K562 (cell line): ENCODE measurements around the gene CABLES1. TPM values are rescaled to one million over a fixed set of nuclear protein-coding genes. Genes with fewer than 3 reads are reported as not detected.
"Not testable (repeated sequence)": the region's sequence is repeated elsewhere in the genome, so short reads cannot be mapped to it uniquely, and the experiment has no call there.

ENCODE experiments used
- ATAC-seq: fragments of 200-7000 bp; cut with Tn5 transposase; 3 replicates; pipeline ENCODE4 v1.9.1; 2020; ENCODE audit warnings: moderate library complexity
- BruUV-seq: library from RNA; stranded (reverse); fragments of 400-500 nt; replicated peaks from 2 replicates; lab custom pipeline; 2021; lab: Mats Ljungman, UMichigan
- CTCF ChIA-PET: fragments of 300-600 bp; formaldehyde crosslinking; extraction: SDS; loops from one replicate; lab custom pipeline; 2021; ENCODE audit warnings: low intra/inter-chr PET ratio; lab: Yijun Ruan, JAX
- POLR2A ChIA-PET: fragments of 300-600, 350-650 bp; sonication (Branson Sonifier 250); formaldehyde crosslinking; extraction: SDS; loops from one replicate; lab custom pipeline; 2021; ENCODE audit warnings: antibody characterized with exemption, inconsistent platforms; lab: Yijun Ruan, JAX
- DNase-seq, 4 experiments: peaks; one replicate each; pipeline versions ENCODE4 v3.0.0 to v3.0.0-alpha.2; 2011 to 2018; ENCODE audit warnings: low spot score in 3 of 4, mixed read lengths in 3 of 4; ENCODE audit errors: extremely low read depth in 1 of 4
- FAIRE-seq: peaks from 2 replicates; lab custom pipeline; 2011; peaks lifted over from hg19 to GRCh38; lab: Jason Lieb, UNC
- H2AFZ ChIP-seq: 2 replicates; pipeline ENCODE4 v1.6.0; 2011; ENCODE audit warnings: low read depth, low read length, control low read depth, inconsistent platforms
- H3K27ac ChIP-seq: fragments of 200-600 bp; 3 replicates; pipeline ENCODE4 v1.8.0; 2011; ENCODE audit warnings: low read depth, mild to moderate bottlenecking, control low read depth, inconsistent platforms, low read length, moderate library complexity, mixed read lengths; ENCODE audit errors: extremely low read depth
- H3K27me3 ChIP-seq, 2 experiments: fragments of 300-600 bp in 1 of 2; 2 replicates in 1 of 2; 3 replicates in 1 of 2; pipeline versions ENCODE4 v1.6.0 to v1.8.0; 2011; ENCODE audit warnings: inconsistent platforms in 2 of 2, low read length in 2 of 2, mild to moderate bottlenecking in 1 of 2, mixed read lengths in 1 of 2, moderate library complexity in 1 of 2; ENCODE audit not compliant: control insufficient read depth in 2 of 2, insufficient read depth in 2 of 2
- H3K36me3 ChIP-seq: fragments of 300-600 bp; 3 replicates; pipeline ENCODE4 v1.8.0; 2011; ENCODE audit warnings: mild to moderate bottlenecking, low read length, inconsistent platforms; ENCODE audit not compliant: control insufficient read depth, insufficient read depth
- H3K4me1 ChIP-seq, 2 experiments: fragments of 200-600 bp in 1 of 2; replicated peaks in 1 of 2; 2 replicates in 1 of 2; 3 replicates in 1 of 2; pipeline versions ENCODE4 v1.5.1 to v1.8.0; 2011; ENCODE audit warnings: inconsistent platforms in 2 of 2, low read length in 2 of 2, mild to moderate bottlenecking in 1 of 2, mixed read lengths in 1 of 2, moderate library complexity in 1 of 2; ENCODE audit not compliant: control insufficient read depth in 2 of 2, insufficient read depth in 2 of 2
- H3K4me2 ChIP-seq: 2 replicates; pipeline ENCODE4 v1.6.1; 2011; ENCODE audit warnings: low read length, control low read depth, inconsistent platforms, mixed read lengths; ENCODE audit not compliant: insufficient read depth
- H3K4me3 ChIP-seq: fragments of 200-600 bp; sonication (generic), shearing (Covaris generic); 2 replicates; pipeline ENCODE4 v1.5.1; 2016; ENCODE audit warnings: control low read depth, inconsistent platforms
- H3K79me2 ChIP-seq: fragments of 200-600 bp; 3 replicates; pipeline ENCODE4 v1.8.0; 2011; ENCODE audit warnings: low read length, inconsistent platforms; ENCODE audit not compliant: control insufficient read depth, insufficient read depth
- H3K9ac ChIP-seq, 2 experiments: 2 replicates each; pipeline versions ENCODE4 v1.6.0 to v1.6.1; 2011; ENCODE audit warnings: low read depth in 2 of 2, low read length in 2 of 2, control low read depth in 1 of 2, inconsistent platforms in 1 of 2, mild to moderate bottlenecking in 1 of 2, mixed read lengths in 1 of 2; ENCODE audit not compliant: insufficient read depth in 1 of 2
- H3K9me1 ChIP-seq: one replicate; pipeline ENCODE4 v1.6.0; 2011; ENCODE audit warnings: inconsistent platforms, mild to moderate bottlenecking, low read length, moderate library complexity; ENCODE audit not compliant: control insufficient read depth, insufficient read depth
- H3K9me3 ChIP-seq: replicated peaks from 2 replicates; pipeline ENCODE4 v1.5.1; 2011; ENCODE audit warnings: low read depth, low read length, inconsistent platforms; ENCODE audit not compliant: control insufficient read depth, insufficient read depth
- H4K20me1 ChIP-seq: replicated peaks from 2 replicates; pipeline ENCODE4 v1.6.1; 2011; ENCODE audit warnings: low read length, inconsistent platforms, mixed read lengths; ENCODE audit not compliant: control insufficient read depth, insufficient read depth
- SRSF7 ChIP-seq: fragments of 200-400 bp; formaldehyde crosslinking; optimal IDR thresholded peaks from 2 replicates; pipeline ENCODE3; 2017; ENCODE audit warnings: mild to moderate bottlenecking, low read depth, low read length
- WGBS: fragments of 100-300 bp; shearing (Covaris generic); methylation state at CpG from one replicate; pipeline ENCODE4 v1.1.6; 2016; ENCODE audit warnings: low coverage, mixed read lengths; ENCODE audit not compliant: insufficient coverage; ENCODE audit errors: missing lambda C conversion rate; 5-methylcytosine and 5-hydroxymethylcytosine counted together
- in situ Hi-C: fragments of 300-500 bp; cut with MboI; formaldehyde crosslinking; loops from 4 replicates; pipeline ENCODE4 v1.15.0; 2018; ENCODE audit warnings: inconsistent platforms, mixed read lengths
- intact Hi-C: fragments of 100-400 bp; cut with micrococcal nuclease; formaldehyde crosslinking; loops from 2 replicates; pipeline ENCODE4 v1.14.2; 2022
- polyA plus RNA-seq, 8 experiments: library from polyadenylated mRNA; depleted of rRNA in 4 of 8; stranded (reverse) in 5 of 8; unstranded in 3 of 8; fragments of >200 nt; fragmentation: Nextera tagmentation in 2 of 8; fragmentation: Illumina TruSeq in 1 of 8; extraction: Ambion mirVana in 2 of 8; extraction: Trizol in 1 of 8; gene quantifications; 2 replicates each; pipeline versions ENCODE4 v1.2.1 to v1.2.3, GENCODE V29; 2011 to 2014; ENCODE audit warnings: inconsistent platforms in 1 of 8, missing spikeins in 1 of 8
- total RNA-seq, 7 experiments: library from RNA; depleted of rRNA in 6 of 7; stranded (reverse); fragments of >200 nt in 6 of 7; fragmentation: Illumina TruSeq in 2 of 7; extraction: Trizol in 2 of 7; gene quantifications; 2 replicates each; pipeline versions ENCODE4 v1.2.1 to v1.2.3, GENCODE V29; 2011 to 2021; ENCODE audit warnings: low replicate concordance in 1 of 7
- TF ChIP-seq, protein P1 (sequence below): fragments of 250-450 bp; sonication (Bioruptor Pico); IDR thresholded peaks from 2 replicates; pipeline ENCODE4 v1.8.0; 2022; ENCODE audit warnings: moderate library complexity, mild to moderate bottlenecking, inconsistent platforms

Gene CABLES1
- total and polyA plus RNA-seq, 9 of the 15 experiments (the other 6 are each of a cell fraction or from before 2014, with no cell fraction given) = 0.04 to 0.10 (median 0.06) TPM; not detected in 3

DNA sequence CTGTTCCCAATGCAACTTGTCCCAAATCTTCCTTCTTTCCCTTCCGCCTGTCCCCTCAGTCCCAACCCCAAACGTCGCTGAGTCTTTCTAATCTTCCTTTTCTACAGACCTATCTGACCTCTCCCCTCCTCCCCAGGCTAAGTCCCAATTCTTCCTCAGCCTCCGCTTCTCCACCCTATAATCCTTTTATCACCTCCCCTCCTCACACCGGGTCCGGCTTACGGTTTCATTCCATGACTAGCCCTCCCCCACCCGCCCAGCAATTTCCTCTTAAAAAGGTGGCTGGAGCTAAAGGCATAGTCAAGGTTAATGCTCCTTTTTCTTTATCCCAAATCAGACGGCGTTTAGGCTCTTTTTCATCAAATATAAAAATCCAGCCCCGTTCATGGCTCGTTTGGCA, 150.3 kb downstream of the CABLES1 start:
- H2AFZ ChIP-seq = 0 out of 2 replicates have a peak overlapping the region, but pooled peaks have one; percentile 24
- in situ Hi-C loops, H3K36me3 ChIP-seq, H3K9ac ChIP-seq, H3K79me2 ChIP-seq, BruUV-seq, intact Hi-C loops, H3K4me1 ChIP-seq, H3K4me3 ChIP-seq, POLR2A ChIA-PET, H3K27me3 ChIP-seq, H4K20me1 ChIP-seq, CTCF ChIA-PET, ATAC-seq, H3K9me1 ChIP-seq, H3K27ac ChIP-seq, H3K4me2 ChIP-seq, FAIRE-seq, H3K9me3 ChIP-seq: not testable (repeated sequence)
- 14% methylated on average over 10 of the region's 12 CpGs for WGBS
- DNase-seq = peak in 1 of 4 experiments; percentile 39

DNA sequence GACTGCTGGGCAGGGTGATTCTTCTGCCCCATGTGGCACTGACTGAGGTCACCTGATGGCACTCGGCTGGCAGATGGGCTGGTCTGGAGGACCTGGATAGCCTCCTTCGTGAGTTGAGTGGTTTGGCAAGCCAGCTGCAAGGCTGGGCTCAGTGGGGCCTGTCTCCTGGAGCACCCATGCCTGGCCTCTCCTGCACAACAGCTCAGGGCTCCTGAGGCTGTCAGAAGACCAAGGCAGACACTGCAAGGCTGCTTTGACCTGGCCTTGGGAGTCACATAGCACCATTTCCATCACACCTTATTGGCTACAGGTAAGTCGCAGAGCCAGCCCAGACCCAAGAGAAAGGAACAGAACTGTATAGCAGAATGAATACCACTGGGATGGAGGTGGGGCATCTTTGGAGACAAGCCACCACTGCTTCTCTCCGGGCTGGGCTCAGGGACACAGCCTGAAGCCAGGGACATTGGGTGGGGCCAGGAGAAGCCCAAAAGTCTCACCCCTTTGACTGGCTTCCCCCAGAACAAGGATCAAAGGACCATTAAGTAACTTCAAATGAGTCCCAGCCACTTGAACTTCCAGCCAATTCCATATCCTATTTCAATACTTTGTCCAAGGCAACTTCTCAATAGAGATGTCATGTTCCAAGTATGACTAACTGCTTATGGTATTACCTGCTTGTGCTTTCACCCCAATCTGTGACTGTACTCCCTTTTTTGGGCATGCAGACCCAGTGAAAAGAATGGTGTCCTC, 156.3 kb downstream of the CABLES1 start:
- Histone ChIP-seq H3K4me2 (no peak overlapping the region; the same call in 1 of the 2 replicates), H2AFZ (no peak overlapping the region), H3K27ac (no peak overlapping the region), H3K9me3 (no peaks in the 10 kb centered on the region), H3K9ac (no peak overlapping the region), H3K27me3 (no peaks in the 10 kb centered on the region), H3K4me3 (no peak overlapping the region), H4K20me1 (no peaks in the 10 kb centered on the region), H3K36me3 (no peaks in the 10 kb centered on the region), H3K79me2 (no peaks in the 10 kb centered on the region), H3K9me1 (no peaks in the 10 kb centered on the region), H3K4me1 (no peaks in the 10 kb centered on the region)
- DNase-seq (no peak), ATAC-seq (peak; percentile 62), FAIRE-seq (no peak)
- no TSS peak for BruUV-seq
- ChIA-PET POLR2A (interaction anchor here (0.7 to 1.7 kb wide), 3 partner anchors 11 to 416 kb away, joined by 3 read pairs; no protein-coding TSS in a partner anchor), CTCF (no interaction called here)
- intact Hi-C loops (no loop called here), in situ Hi-C loops (no loop called here)
- WGBS = 28% methylated on average over 4 of the region's 4 CpGs
- TF ChIP-seq, protein P1, sequence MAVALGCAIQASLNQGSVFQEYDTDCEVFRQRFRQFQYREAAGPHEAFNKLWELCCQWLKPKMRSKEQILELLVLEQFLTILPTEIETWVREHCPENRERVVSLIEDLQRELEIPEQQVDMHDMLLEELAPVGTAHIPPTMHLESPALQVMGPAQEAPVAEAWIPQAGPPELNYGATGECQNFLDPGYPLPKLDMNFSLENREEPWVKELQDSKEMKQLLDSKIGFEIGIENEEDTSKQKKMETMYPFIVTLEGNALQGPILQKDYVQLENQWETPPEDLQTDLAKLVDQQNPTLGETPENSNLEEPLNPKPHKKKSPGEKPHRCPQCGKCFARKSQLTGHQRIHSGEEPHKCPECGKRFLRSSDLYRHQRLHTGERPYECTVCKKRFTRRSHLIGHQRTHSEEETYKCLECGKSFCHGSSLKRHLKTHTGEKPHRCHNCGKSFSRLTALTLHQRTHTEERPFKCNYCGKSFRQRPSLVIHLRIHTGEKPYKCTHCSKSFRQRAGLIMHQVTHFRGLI = no peak
- no peak for TF ChIP-seq SRSF7
